ENCODE measurements around the gene C14orf119.

The C14orf119 gene

GRCh38 chr14:23112359-23113178 is 17.3 kb downstream of the C14orf119 start:
- no peak for DNase-seq

GRCh38 chr14:23113431-23114119 is 18.3 kb downstream of the C14orf119 start:
- DNase-seq: no peak

- DNase-seq: no peak
Observed at GRCh38 chr14:23114120-23114458, 18.8 kb downstream of the C14orf119 start.

- no peak for DNase-seq
Observed at GRCh38 chr14:23114669-23115038, 19.3 kb downstream of the C14orf119 start.

- no peak for DNase-seq
Observed at GRCh38 chr14:23115039-23115731, 19.9 kb downstream of the C14orf119 start.

GRCh38 chr14:23115918-23116317 is 20.6 kb downstream of the C14orf119 start:
- no peak for DNase-seq

- no peak for DNase-seq
Observed at GRCh38 chr14:23117371-23118020, 22.2 kb downstream of the C14orf119 start.

GRCh38 chr14:23118506-23119362 is 23.4 kb downstream of the C14orf119 start, which contains the start of gene CEBPE:
Gene CEBPE, minus strand, starts transcription at chr14:23119255. Its CDS starts 164 bp downstream, at chr14:23119091.
- no peak for DNase-seq

- no peak for DNase-seq
Observed at GRCh38 chr14:23119363-23120327, 24.3 kb downstream of the C14orf119 start.

- DNase-seq: peak; percentile 78
Observed at GRCh38 chr14:23120541-23121251, 25.4 kb downstream of the C14orf119 start.

GRCh38 chr14:23121361-23121771 is 26.1 kb downstream of the C14orf119 start:
- DNase-seq: no peak

- DNase-seq: no peak
Observed at GRCh38 chr14:23122086-23122485, 26.8 kb downstream of the C14orf119 start.

- DNase-seq: peak; percentile 55
Observed at GRCh38 chr14:23123419-23123818, 28.1 kb downstream of the C14orf119 start.

GRCh38 chr14:23124337-23124954 is 29.1 kb downstream of the C14orf119 start:
- DNase-seq: no peak

- DNase-seq: no peak
Observed at GRCh38 chr14:23125011-23125410, 29.7 kb downstream of the C14orf119 start.

GRCh38 chr14:23125933-23126524 is 30.7 kb downstream of the C14orf119 start:
- no peak for DNase-seq

- no peak for DNase-seq
Observed at GRCh38 chr14:23126548-23127278, 31.4 kb downstream of the C14orf119 start.

- no peak for DNase-seq
Observed at GRCh38 chr14:23127861-23128260, 32.6 kb downstream of the C14orf119 start.

All from COR-L47 (cell line).